Retina (tissue), 1 donor: ENCODE results near the gene COL4A1.

Experiments used
- DNase-seq: peaks from one replicate; pipeline ENCODE4 v3.0.0-alpha.2; 2016

The COL4A1 gene

GRCh38 chr13:110290153-110290552 is 16.8 kb downstream of the COL4A1 start:
- DNase-seq, result no peak

GRCh38 chr13:110289661-110290060 is 17.3 kb downstream of the COL4A1 start:
- DNase-seq, result no peak

- DNase-seq, result no peak
These were observed 17.8 kb downstream of the COL4A1 start for GRCh38 chr13:110289174-110289573.

DNA sequence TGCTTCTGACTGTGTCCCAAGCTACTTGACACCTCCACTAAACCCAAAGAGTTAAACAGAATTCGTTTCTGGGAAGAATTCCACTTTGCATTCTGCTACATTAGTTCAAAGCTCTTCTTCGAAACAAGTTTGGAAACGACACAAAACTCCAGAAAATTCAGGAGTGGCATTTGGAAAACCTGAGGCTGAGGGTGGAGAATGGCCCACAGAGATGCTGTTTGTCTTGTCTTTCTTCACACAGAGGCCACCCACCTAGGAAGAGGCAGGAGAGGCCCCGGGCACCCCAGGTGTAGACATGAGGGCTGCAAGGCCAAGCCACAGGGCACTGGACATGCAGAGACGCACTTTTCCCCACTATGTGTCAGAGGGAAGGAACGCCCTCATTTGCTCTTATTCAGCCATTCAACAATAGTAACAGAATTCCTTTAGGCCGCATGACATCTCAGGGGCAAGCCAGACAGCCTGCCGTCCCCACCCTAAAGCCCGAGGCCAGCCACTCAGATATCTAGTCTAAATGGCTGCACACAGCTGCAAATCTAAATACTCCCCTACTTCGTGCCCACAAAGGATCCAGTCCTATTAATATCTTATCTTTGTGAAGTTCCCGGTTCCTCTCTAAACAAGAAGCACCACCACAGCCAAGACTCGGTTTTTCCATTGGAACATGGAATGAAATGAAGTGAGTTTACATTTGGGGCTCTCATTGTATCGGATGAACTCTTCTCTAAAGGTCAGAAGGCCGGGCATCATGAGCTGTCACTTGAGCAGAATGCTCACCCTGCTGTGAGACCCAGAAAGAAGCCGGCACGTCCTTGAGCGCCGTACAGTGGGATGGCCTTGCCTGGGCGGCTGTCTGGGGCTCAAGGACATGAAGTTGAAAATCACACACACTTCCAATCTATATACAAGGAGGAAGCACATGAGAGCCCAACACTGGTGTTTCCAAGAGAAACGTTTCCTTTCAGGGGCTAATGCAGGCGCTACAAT is 19.8 kb downstream of the COL4A1 start:
- no peak for DNase-seq

GRCh38 chr13:110285991-110286832 is 20.7 kb downstream of the COL4A1 start:
- no peak for DNase-seq

DNA sequence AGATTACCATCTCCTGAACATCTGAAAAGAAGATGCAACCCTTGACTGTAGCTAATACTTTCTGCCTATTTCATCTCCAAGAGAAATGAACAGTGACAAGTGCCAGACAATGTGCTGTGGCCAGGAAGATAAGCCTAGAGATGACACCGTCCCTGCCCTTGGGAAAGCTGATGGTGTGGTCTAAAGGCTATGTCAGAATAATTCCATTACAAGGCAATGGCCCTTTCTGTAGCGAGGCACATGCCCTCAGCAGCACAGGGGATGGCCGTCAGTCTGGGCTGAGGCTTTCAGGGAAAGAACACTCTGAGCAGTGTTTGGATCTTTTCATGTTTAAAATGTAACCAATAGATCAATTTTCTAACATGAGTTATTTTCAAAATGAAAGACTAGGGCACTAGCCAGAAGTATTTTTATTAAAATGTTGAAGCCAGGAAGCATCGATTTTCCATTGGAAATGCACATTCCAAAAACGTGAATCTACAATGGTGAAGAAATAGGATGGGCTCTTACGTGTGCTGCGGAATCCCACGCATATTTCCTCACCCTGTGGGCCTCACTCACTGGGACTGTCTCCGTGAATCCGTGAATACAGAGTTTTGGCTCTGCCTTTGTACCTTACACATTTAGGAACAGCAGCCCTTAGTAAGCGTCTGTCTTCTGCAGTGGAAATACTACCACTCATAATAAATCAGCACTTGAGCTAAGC is 22.0 kb downstream of the COL4A1 start:
- no peak for DNase-seq

DNA sequence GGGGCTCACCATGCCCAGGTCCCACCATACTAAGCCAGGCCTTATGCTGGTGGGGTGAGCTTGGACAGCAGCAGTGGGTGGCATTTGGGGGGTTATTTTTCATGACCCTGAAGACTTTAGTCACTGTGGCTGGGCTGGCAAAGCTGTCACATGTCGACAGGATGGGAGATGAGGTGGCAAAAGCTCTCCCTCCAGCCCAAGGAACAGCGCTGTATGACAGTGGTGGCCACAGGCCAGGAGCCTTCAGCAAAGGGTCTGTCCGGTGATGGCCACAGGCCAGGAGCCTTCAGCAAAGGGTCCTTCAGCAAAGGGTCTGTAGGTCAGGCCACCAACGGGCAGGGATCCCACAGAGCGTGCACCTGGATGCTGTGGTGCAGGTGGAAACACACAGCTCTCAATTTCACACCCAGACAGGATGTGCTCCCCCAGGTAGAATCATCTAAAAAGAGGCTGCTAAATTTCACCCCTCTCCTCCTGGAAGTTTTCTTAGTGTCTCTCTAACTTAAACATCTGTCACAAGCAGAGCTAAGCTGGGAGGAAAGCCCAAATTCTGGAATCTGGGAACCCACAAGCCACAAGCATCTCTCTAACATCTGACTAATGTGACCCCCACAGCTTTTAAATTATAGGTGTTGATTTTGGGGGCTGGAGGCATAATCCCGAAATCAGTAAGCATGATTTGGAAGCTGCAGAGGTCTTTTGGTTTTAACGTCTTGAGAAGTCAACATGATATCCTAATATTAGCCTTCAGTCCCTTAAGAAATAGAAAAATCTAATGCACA is 23.0 kb downstream of the COL4A1 start:
- no peak for DNase-seq

DNA sequence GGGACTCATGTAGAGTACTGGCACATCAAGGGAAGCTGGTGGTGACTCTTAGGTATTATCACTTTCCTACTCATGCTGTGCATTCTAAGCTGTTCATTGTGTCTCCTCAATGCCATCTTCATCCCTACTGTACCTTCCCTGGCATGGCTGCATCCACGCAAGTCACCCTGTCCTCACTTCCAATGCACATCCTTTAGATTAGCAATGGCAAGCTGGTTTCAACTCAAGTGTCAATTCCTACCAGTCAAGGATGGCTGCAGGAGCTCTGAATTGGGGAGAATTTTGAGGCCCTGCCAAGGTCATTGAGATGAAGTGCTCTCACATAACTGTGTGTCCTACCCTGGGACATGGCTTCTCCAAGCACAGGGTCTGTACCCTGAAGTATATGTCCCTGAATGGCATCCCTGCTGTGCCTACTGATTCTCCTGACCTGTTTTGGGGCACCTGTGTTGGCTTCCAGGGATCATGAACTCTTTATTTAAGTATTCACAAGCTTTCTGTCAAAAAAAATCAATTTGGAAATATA is 24.6 kb downstream of the COL4A1 start:
- DNase-seq, result no peak

- no peak for DNase-seq
These were observed 25.2 kb downstream of the COL4A1 start for GRCh38 chr13:110281736-110282135.

GRCh38 chr13:110280985-110281688 is 25.8 kb downstream of the COL4A1 start:
- DNase-seq, result no peak

GRCh38 chr13:110280231-110280813 is 26.6 kb downstream of the COL4A1 start:
- DNase-seq, result no peak

DNA sequence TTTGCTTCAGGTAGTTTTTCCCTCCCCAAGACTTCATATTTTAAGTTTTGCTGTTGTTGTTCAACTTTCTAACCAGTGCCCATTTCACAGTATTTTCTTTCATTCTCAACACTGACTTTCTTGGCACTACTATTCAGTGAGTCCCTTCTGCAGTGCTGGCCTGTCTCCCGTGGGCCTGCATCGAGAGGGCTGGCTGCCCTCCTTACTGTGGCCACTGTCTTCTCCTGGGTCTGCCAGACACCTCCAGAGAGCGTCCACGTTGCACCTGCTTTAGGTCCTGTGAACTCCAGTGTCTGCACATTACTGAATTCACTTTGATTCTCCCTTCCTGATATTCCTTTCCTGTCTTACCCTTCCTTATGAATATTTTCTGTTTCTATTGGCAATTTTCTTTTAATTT is 27.3 kb downstream of the COL4A1 start:
- DNase-seq, result no peak

DNA sequence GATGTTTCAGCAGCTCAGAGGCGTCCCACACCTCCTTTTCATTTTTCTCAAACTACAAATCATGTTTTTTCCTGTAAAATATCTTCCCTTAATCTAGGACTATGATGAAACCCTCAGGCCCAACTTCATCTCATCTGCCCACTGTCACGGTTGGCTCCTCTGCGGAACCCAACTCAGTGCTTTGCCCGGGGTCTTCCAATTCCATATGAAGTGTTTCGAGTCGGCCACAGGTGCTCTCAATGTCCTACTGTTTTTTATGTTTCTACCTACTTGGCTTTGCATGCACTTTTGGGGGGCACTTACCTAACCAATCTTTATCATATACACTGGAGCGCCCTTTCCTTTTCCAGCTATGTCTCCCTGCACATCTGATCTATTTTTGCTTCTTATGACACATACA is 28.1 kb downstream of the COL4A1 start:
- DNase-seq, result no peak

- DNase-seq, result no peak
These were observed 29.5 kb downstream of the COL4A1 start for GRCh38 chr13:110277357-110277975.

DNA sequence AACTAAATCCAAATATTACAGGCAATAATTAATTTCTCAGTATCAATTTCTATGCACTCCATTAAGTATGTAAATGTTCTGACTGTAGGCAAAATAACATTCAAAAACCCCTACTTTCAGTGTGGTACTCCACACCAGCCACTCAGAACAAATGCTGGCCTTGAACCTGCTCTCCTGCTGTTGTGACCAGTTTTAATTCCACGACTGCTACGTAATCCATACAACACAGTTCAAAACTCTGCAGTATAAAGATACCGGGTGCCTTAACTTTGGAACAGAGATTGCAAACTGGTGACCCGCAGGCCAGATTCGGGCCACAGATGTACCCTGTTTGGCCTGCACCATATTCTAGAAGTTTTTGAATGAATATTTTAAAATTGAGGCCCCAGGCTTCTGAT is 30.4 kb downstream of the COL4A1 start:
- no peak for DNase-seq

- no peak for DNase-seq
These were observed 30.9 kb downstream of the COL4A1 start for GRCh38 chr13:110275931-110276552.

- peak; percentile 26 for DNase-seq
These were observed 32.3 kb downstream of the COL4A1 start for GRCh38 chr13:110274687-110275086.

- no peak for DNase-seq
These were observed 33.7 kb downstream of the COL4A1 start for GRCh38 chr13:110273254-110273653.

- DNase-seq, result no peak
These were observed 34.3 kb downstream of the COL4A1 start for GRCh38 chr13:110272651-110273050.

GRCh38 chr13:110272227-110272626 is 34.7 kb downstream of the COL4A1 start:
- no peak for DNase-seq
